Measurements from ENCODE around the gene SLC38A11.

SLC38A11 gene

GRCh38 chr2:164969909-164970690 is 14.8 kb upstream of the SLC38A11 start:
- no peak for DNase-seq

- DNase-seq, result no peak
Measured at GRCh38 chr2:164967781-164968228, 12.5 kb upstream of the SLC38A11 start.

GRCh38 chr2:164967361-164967760 is 12.0 kb upstream of the SLC38A11 start:
- DNase-seq, result no peak

GRCh38 chr2:164964700-164965099 is 9.4 kb upstream of the SLC38A11 start:
- DNase-seq, result no peak

- DNase-seq, result no peak
Measured at GRCh38 chr2:164960159-164960558, 4.8 kb upstream of the SLC38A11 start.

GRCh38 chr2:164954186-164954585 is 1.1 kb downstream of the SLC38A11 start:
- no peak for DNase-seq

- DNase-seq, result no peak
Measured at GRCh38 chr2:164953279-164953678, 2.0 kb downstream of the SLC38A11 start.

- DNase-seq, result no peak
Measured at GRCh38 chr2:164952057-164952702, 3.1 kb downstream of the SLC38A11 start.

GRCh38 chr2:164948540-164948939 is 6.8 kb downstream of the SLC38A11 start:
- DNase-seq, result no peak

GRCh38 chr2:164947281-164947680 is 8.0 kb downstream of the SLC38A11 start:
- no peak for DNase-seq

GRCh38 chr2:164943289-164943688 is 12.0 kb downstream of the SLC38A11 start:
- DNase-seq, result no peak

- DNase-seq, result no peak
Measured at GRCh38 chr2:164937864-164938401, 17.4 kb downstream of the SLC38A11 start.

- DNase-seq, result no peak
Measured at GRCh38 chr2:164935118-164936101, 19.9 kb downstream of the SLC38A11 start.

- no peak for DNase-seq
Measured at GRCh38 chr2:164934401-164935117, 20.8 kb downstream of the SLC38A11 start.

GRCh38 chr2:164933671-164934189 is 21.6 kb downstream of the SLC38A11 start:
- DNase-seq, result no peak

- no peak for DNase-seq
Measured at GRCh38 chr2:164932377-164932776, 22.9 kb downstream of the SLC38A11 start.

GRCh38 chr2:164928101-164928673 is 27.1 kb downstream of the SLC38A11 start:
- DNase-seq, result no peak

GRCh38 chr2:164922134-164922533 is 33.2 kb downstream of the SLC38A11 start:
- no peak for DNase-seq

GRCh38 chr2:164920430-164920829 is 34.9 kb downstream of the SLC38A11 start:
- no peak for DNase-seq

GRCh38 chr2:164917296-164917903 is 37.9 kb downstream of the SLC38A11 start:
- DNase-seq, result no peak

GRCh38 chr2:164915566-164915965 is 39.8 kb downstream of the SLC38A11 start:
- no peak for DNase-seq

Measured in 8988T (cell line).